Right lobe of liver (tissue), 4 donors: ENCODE measurements around the gene ANO2.

Source experiments
- CTCF ChIP-seq, 4 donors: fragments of 200-600 bp in 3 of 4; fragments of 450-650 bp in 1 of 4; IDR thresholded peaks; one replicate each; pipeline versions ENCODE4 v1.5.1 to v1.8.0; 2016 to 2022; ENCODE audit warnings: antibody characterized with exemption in 4 of 4, mild to moderate bottlenecking in 2 of 4
- POLR2A ChIP-seq: fragments of 450-650 bp; IDR thresholded peaks from one replicate; pipeline ENCODE4 v1.6.1; 2017; ENCODE audit warnings: antibody characterized with exemption, mild to moderate bottlenecking
- donor health status: DM: no; HTN: no; CAD: no.
- donor health status: DM: no; HTN: no; CAD: no.
- donor health status: DM: no; HTN: yes; CAD: no.

- TF ChIP-seq CTCF (IDR thresholded peaks at IDR 0.05) (no peak), POLR2A (no peak)
Measured at GRCh38 chr12:5736016-5736415, 209.0 kb downstream of the ANO2 start.
